Uterus (tissue), 4 donors: Measurements from ENCODE around the gene STOX2. TPM values are rescaled to one million over a fixed set of nuclear protein-coding genes. Genes with fewer than 3 reads are reported as not detected.

ENCODE experiments used
- DNase-seq, 2 donors: peaks; one replicate each; pipeline ENCODE4 v3.0.0-alpha.2; 2019 to 2020
- H3K27ac ChIP-seq, 2 donors: fragments of 200-600 bp; sonication (generic); 1 replicate in 1 of 2; 2 replicates in 1 of 2; pipeline ENCODE4 v1.5.1; 2016 to 2018
- H3K27me3 ChIP-seq, 2 donors: fragments of 200-600 bp; sonication (generic); one replicate each; pipeline ENCODE4 v1.5.1; 2018 to 2019; ENCODE audit warnings: control low read depth in 1 of 2
- H3K36me3 ChIP-seq, 2 donors: fragments of 200-600 bp; sonication (generic); one replicate each; pipeline ENCODE4 v1.5.1; 2019; ENCODE audit warnings: control low read depth in 1 of 2
- H3K4me1 ChIP-seq, 2 donors: fragments of 200-600 bp; sonication (generic); one replicate each; pipeline ENCODE4 v1.5.1; 2018 to 2019; ENCODE audit warnings: control low read depth in 1 of 2
- H3K4me3 ChIP-seq, 2 donors: fragments of 200-600 bp; sonication (generic); 1 replicate in 1 of 2; 2 replicates in 1 of 2; pipeline ENCODE4 v1.5.1; 2018 to 2019; ENCODE audit warnings: mild to moderate bottlenecking in 1 of 2
- H3K9me3 ChIP-seq, 2 donors: fragments of 200-600 bp; sonication (generic); one replicate each; pipeline ENCODE4 v1.5.1; 2019; ENCODE audit warnings: control low read depth in 1 of 2
- POLR2A ChIP-seq, 2 donors: fragments of 450-650 bp; IDR thresholded peaks; one replicate each; pipeline ENCODE4 v1.6.1; 2016; ENCODE audit warnings: antibody characterized with exemption in 2 of 2, mild to moderate bottlenecking in 1 of 2, moderate library complexity in 1 of 2
- intact Hi-C: fragments of 100-400 bp; cut with DNase I; formaldehyde crosslinking; loops from one replicate; pipeline ENCODE4 v1.15.1; 2023; ENCODE audit warnings: low total_unique reads
- total RNA-seq, 4 donors: library from RNA; depleted of rRNA in 3 of 4; stranded (reverse); fragments of >200 nt in 3 of 4; gene quantifications; one replicate each; pipeline versions ENCODE4 v1.1.0 to v1.2.4, GENCODE V29; 2014 to 2023
- TF ChIP-seq, protein P1 (sequence below), 4 experiments: fragments of 200-600 bp in 2 of 4; fragments of 450-650 bp in 2 of 4; sonication (generic) in 2 of 4; IDR thresholded peaks; one replicate each; pipeline ENCODE4 v1.5.1; 2016 to 2019; ENCODE audit warnings: antibody characterized with exemption in 4 of 4, mild to moderate bottlenecking in 2 of 4, moderate library complexity in 1 of 4
- donor health status: DM: yes; HTN: yes; CAD: no.

Gene STOX2
- total RNA-seq = 10 to 100 TPM in 2 of 4 donors, 1 to 10 TPM in 2; 2.9 to 19.4 (median 11.1) TPM

DNA sequence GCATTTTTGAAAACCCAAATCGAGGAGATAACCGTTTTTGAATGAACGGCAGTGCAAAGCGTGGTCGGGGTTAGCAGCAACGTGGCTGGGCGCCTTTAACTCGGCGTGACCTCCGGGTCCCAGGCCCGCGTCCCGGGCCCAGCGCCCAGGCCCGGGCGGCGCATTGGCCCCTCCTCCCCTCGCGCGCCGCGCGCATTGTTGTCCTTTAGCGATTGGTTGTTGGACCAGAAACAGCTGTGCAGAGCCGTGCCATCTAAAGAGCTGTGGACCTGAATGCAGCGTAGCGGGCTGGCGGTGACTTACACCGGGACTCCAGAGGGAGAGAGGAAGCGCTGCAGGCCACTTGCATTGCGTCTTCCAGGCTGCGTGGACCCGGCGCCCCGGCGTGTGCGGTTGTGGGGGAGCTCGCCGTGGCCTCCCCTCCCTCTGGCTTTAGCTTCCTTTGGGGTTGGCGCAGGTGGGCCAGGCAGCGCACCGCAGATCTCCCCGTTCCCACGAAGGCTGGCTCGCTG lies at the start of gene STOX2:
Gene STOX2 (plus strand): TSS at position 227 of the 512 bp plus-strand sequence. CDS start 1,484 bp downstream, outside the sequence.
- no peak for TF ChIP-seq POLR2A (IDR thresholded peaks at IDR 0.05)
- TF ChIP-seq, protein P1, sequence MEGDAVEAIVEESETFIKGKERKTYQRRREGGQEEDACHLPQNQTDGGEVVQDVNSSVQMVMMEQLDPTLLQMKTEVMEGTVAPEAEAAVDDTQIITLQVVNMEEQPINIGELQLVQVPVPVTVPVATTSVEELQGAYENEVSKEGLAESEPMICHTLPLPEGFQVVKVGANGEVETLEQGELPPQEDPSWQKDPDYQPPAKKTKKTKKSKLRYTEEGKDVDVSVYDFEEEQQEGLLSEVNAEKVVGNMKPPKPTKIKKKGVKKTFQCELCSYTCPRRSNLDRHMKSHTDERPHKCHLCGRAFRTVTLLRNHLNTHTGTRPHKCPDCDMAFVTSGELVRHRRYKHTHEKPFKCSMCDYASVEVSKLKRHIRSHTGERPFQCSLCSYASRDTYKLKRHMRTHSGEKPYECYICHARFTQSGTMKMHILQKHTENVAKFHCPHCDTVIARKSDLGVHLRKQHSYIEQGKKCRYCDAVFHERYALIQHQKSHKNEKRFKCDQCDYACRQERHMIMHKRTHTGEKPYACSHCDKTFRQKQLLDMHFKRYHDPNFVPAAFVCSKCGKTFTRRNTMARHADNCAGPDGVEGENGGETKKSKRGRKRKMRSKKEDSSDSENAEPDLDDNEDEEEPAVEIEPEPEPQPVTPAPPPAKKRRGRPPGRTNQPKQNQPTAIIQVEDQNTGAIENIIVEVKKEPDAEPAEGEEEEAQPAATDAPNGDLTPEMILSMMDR (IDR thresholded peaks at IDR 0.05) = no peak
- intact Hi-C loops = no loop called here
- H3K9me3 ChIP-seq = no peaks in the 10 kb centered on the region
- DNase-seq = peak; percentile 41 to 42
- H3K36me3 ChIP-seq = no peaks in the 10 kb centered on the region
- H3K27ac ChIP-seq = peak within 1 kb of the TSS in 1 of 2 donors; percentile 57
- peak within 1 kb of the TSS; percentile 51 to 52 for H3K4me3 ChIP-seq
- no peaks in the 10 kb centered on the region for H3K27me3 ChIP-seq
- no peaks in the 10 kb centered on the region for H3K4me1 ChIP-seq

GRCh38 chr4:183855323-183856190 lies 49.5 kb upstream of the STOX2 start:
- H3K4me3 ChIP-seq = no peak overlapping the region
- no peaks in the 10 kb centered on the region for H3K36me3 ChIP-seq
- H3K9me3 ChIP-seq = no peaks in the 10 kb centered on the region
- TF ChIP-seq, protein P1 (IDR thresholded peaks at IDR 0.05) = no peak
- TF ChIP-seq POLR2A (IDR thresholded peaks at IDR 0.05) = no peak
- H3K27me3 ChIP-seq = no peaks in the 10 kb centered on the region
- no peaks in the 10 kb centered on the region for H3K4me1 ChIP-seq
- DNase-seq = no peak
- no peak overlapping the region for H3K27ac ChIP-seq
- intact Hi-C loops = no loop called here

DNA sequence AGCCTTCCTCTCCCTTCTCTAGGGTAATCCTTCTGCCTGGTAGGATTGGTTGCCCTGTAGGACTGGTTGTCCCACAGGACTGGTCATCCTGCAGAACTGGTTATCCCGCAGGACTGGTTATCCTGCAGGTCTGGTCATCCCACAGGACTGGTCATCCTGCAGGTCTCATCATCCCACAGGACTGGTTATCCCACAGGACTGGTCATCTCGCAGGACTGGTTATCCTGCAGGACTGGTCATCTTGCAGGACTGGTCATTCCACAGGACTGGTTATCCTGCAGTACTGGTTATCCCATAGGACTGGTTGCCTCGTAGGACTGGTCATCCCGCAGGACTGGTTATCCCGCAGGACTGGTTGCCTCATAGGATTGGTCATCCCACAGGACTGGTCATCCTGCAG lies 48.1 kb upstream of the STOX2 start:
- Histone ChIP-seq H3K36me3 (no peaks in the 10 kb centered on the region), H3K4me1 (no peaks in the 10 kb centered on the region), H3K9me3 (no peaks in the 10 kb centered on the region), H3K4me3 (no peak overlapping the region), H3K27me3 (no peaks in the 10 kb centered on the region), H3K27ac (no peak overlapping the region)
- DNase-seq = no peak
- TF ChIP-seq POLR2A (IDR thresholded peaks at IDR 0.05) = no peak
- TF ChIP-seq, protein P1 (IDR thresholded peaks at IDR 0.05) = no peak
- intact Hi-C loops = no loop called here

DNA sequence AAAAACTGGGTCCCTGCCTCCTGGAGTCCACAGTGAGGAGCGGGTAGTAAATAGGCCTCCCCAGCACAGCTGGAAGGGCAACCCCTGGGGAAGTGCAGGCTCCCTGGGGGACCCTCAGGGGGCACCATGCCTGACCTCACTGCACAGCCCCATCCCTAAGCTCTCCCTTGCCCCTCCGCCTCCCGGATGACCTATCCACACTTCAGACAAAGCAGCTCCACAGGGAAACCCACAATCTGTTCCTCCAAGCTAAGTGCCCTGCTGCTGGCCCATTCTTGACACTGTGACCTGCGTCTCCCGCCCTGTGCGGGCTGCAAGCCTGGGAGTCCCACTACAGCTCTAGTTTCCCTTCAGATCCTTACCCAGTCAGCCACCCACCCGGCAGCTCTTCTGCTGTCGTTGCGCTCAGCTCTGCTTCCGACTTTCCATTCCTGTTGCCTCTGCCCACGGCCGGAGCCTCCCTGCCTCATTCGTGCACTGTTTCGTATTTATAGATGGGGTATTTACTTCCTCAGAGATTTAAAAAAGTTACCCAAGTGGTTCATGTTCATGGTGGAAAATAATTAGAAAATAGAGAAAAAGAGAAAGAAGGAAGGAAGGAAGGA lies 47.0 kb upstream of the STOX2 start:
- no peak for DNase-seq
- H3K4me3 ChIP-seq = no peak overlapping the region
- no peak for TF ChIP-seq POLR2A (IDR thresholded peaks at IDR 0.05)
- TF ChIP-seq, protein P1 (IDR thresholded peaks at IDR 0.05) = no peak
- no peaks in the 10 kb centered on the region for H3K36me3 ChIP-seq
- no peak overlapping the region for H3K27ac ChIP-seq
- no peaks in the 10 kb centered on the region for H3K4me1 ChIP-seq
- no peaks in the 10 kb centered on the region for H3K9me3 ChIP-seq
- H3K27me3 ChIP-seq = no peaks in the 10 kb centered on the region
- intact Hi-C loops = no loop called here

DNA sequence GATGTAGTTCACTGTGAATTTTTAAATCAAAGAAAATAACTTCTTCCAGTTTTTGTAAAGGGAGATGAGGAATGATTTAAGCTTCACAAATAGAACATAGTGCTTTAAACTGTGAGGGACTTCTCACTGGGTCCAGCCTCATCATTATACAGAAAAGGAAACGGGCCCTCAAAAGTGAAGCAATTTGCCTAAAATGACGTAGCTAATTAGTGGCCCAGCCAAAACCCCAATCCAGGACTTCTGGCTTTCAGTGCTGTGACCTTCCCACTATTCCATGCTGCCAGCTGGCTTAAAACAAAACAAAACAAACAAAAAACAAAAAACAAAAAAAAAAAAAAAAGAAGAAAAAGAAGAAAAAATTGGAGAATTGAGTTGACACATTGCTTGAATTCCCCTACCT lies 45.0 kb upstream of the STOX2 start:
- TF ChIP-seq POLR2A (IDR thresholded peaks at IDR 0.05) = no peak
- TF ChIP-seq, protein P1 (IDR thresholded peaks at IDR 0.05) = no peak
- intact Hi-C loops = no loop called here
- H3K4me1 ChIP-seq = no peaks in the 10 kb centered on the region
- no peaks in the 10 kb centered on the region for H3K27me3 ChIP-seq
- H3K27ac ChIP-seq = no peak overlapping the region
- no peak for DNase-seq
- no peak overlapping the region for H3K4me3 ChIP-seq
- H3K9me3 ChIP-seq = no peaks in the 10 kb centered on the region
- H3K36me3 ChIP-seq = no peaks in the 10 kb centered on the region
